Measurements from ENCODE around the gene ADAM10.

GRCh38 chr15:58546635-58547627 lies 202.6 kb downstream of the ADAM10 start:
- TF ChIP-seq, protein P1, sequence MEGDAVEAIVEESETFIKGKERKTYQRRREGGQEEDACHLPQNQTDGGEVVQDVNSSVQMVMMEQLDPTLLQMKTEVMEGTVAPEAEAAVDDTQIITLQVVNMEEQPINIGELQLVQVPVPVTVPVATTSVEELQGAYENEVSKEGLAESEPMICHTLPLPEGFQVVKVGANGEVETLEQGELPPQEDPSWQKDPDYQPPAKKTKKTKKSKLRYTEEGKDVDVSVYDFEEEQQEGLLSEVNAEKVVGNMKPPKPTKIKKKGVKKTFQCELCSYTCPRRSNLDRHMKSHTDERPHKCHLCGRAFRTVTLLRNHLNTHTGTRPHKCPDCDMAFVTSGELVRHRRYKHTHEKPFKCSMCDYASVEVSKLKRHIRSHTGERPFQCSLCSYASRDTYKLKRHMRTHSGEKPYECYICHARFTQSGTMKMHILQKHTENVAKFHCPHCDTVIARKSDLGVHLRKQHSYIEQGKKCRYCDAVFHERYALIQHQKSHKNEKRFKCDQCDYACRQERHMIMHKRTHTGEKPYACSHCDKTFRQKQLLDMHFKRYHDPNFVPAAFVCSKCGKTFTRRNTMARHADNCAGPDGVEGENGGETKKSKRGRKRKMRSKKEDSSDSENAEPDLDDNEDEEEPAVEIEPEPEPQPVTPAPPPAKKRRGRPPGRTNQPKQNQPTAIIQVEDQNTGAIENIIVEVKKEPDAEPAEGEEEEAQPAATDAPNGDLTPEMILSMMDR (conservative IDR thresholded peaks at IDR 0.05): no peak
- no peak for TF ChIP-seq EZH2 (IDR thresholded peaks at IDR 0.05; ENCODE audit: low read depth)

Data from PC-9 (cell line).